ENCODE measurements around the gene BOD1.

- TF ChIP-seq CTCF (IDR thresholded peaks at IDR 0.05; ENCODE audit: insufficient read depth, low read length): no peak
- TF ChIP-seq REST (IDR thresholded peaks at IDR 0.05; ENCODE audit: insufficient replicate concordance, low read depth): no peak
- no peak for TF ChIP-seq POLR2AphosphoS5 (IDR thresholded peaks at IDR 0.05; ENCODE audit: low read depth)
- no peak for TF ChIP-seq GABPA (IDR thresholded peaks at IDR 0.05; ENCODE audit: low read depth)
- TF ChIP-seq SPI1 (IDR thresholded peaks at IDR 0.05; ENCODE audit: borderline replicate concordance, low read depth): no peak
Observed at GRCh38 chr5:173565491-173566072, 50.9 kb downstream of the BOD1 start.

Data from HL-60 (cell line).